GM19468 (cell line): ENCODE results near the gene HEATR1.

Source experiments
- ATAC-seq: cut with Tn5 transposase; IDR thresholded peaks from one replicate; pipeline ENCODE4 v1.9.1; 2021; ENCODE audit warnings: mild to moderate bottlenecking, moderate library complexity, moderate number of reproducible peaks; ENCODE audit not compliant: unreplicated experiment; ENCODE audit errors: extremely low read depth

The HEATR1 gene

GRCh38 chr1:236543065-236543669, 61.1 kb downstream of the HEATR1 start:
- no peak for ATAC-seq

GRCh38 chr1:236541710-236542109, 62.6 kb downstream of the HEATR1 start:
- ATAC-seq, result no peak

GRCh38 chr1:236540813-236541465, 63.4 kb downstream of the HEATR1 start:
- no peak for ATAC-seq

GRCh38 chr1:236536540-236536939, 67.8 kb downstream of the HEATR1 start:
- no peak for ATAC-seq

- no peak for ATAC-seq
Measured at GRCh38 chr1:236535662-236536161, 68.6 kb downstream of the HEATR1 start.

- ATAC-seq, result no peak
Measured at GRCh38 chr1:236535190-236535589, 69.1 kb downstream of the HEATR1 start.

GRCh38 chr1:236534151-236534651, 70.1 kb downstream of the HEATR1 start:
- ATAC-seq, result no peak

- ATAC-seq, result no peak
Measured at GRCh38 chr1:236532850-236533249, 71.5 kb downstream of the HEATR1 start.

- no peak for ATAC-seq
Measured at GRCh38 chr1:236530959-236531358, 73.4 kb downstream of the HEATR1 start.

- no peak for ATAC-seq
Measured at GRCh38 chr1:236530286-236530685, 74.0 kb downstream of the HEATR1 start.

- ATAC-seq, result no peak
Measured at GRCh38 chr1:236526079-236526478, 78.2 kb downstream of the HEATR1 start.

- no peak for ATAC-seq
Measured at GRCh38 chr1:236524895-236525184, 79.5 kb downstream of the HEATR1 start.

GRCh38 chr1:236524142-236524894, 80.0 kb downstream of the HEATR1 start:
- ATAC-seq, result peak; percentile 89

- peak; percentile 20 for ATAC-seq
Measured at GRCh38 chr1:236523704-236524141, 80.6 kb downstream of the HEATR1 start, which contains the start of gene LGALS8. Gene LGALS8, plus strand, starts transcription at chr1:236523982. Its CDS starts 2,089 bp downstream, at chr1:236526071.

- ATAC-seq, result no peak
Measured at GRCh38 chr1:236522937-236523703, 81.2 kb downstream of the HEATR1 start.

- no peak for ATAC-seq
Measured at GRCh38 chr1:236520445-236521005, 83.8 kb downstream of the HEATR1 start.

- ATAC-seq, result no peak
Measured at GRCh38 chr1:236518322-236518721, 86.0 kb downstream of the HEATR1 start.

- no peak for ATAC-seq
Measured at GRCh38 chr1:236516929-236517704, 87.2 kb downstream of the HEATR1 start.

GRCh38 chr1:236515443-236515958, 88.8 kb downstream of the HEATR1 start:
- ATAC-seq, result no peak
